SK-MEL-5 (cell line): Measurements from ENCODE around the gene HAO1. TPM values are rescaled to one million over a fixed set of nuclear protein-coding genes. Genes with fewer than 3 reads are reported as not detected.
"Not testable (repeated sequence)": the region's sequence is repeated elsewhere in the genome, so short reads cannot be mapped to it uniquely, and the experiment has no call there.

Experiments used
- DNase-seq: peaks from one replicate; pipeline ENCODE4 v3.0.0-alpha.2; 2016; ENCODE audit warnings: low read depth, low spot score
- in situ Hi-C: cut with HindIII; loops from 2 replicates; pipeline ENCODE4 v1.10.0; 2016; ENCODE audit warnings: low sequenced_read_pairs, high pct_unique_total_duplicates, low pct_unique_long_range_greater_than_20kb
- polyA plus RNA-seq, 2 experiments: library from polyadenylated mRNA; depleted of rRNA; stranded (reverse); fragments of >200 nt; gene quantifications; 2 replicates each; pipeline ENCODE4 v1.2.3, GENCODE V29; 2015
- total RNA-seq: library from RNA; depleted of rRNA; stranded (reverse); fragments of >200 nt; shearing (Covaris generic); gene quantifications from 2 replicates; pipeline ENCODE4 v1.2.3, GENCODE V29; 2014; rRNA removed

The HAO1 gene
- not detected in 2 replicates for total RNA-seq
- polyA plus RNA-seq (2015; cell fraction: cytosol; rRNA removed), result not detected in 2 replicates
- not detected in 2 replicates for polyA plus RNA-seq (2015; cell fraction: nucleus; rRNA removed)

GRCh38 chr20:7940341-7940740 is at the start of gene HAO1:
TSS of gene HAO1 (minus strand) at chr20:7940458. CDS start at chr20:7940422, 36 bp downstream.
- DNase-seq, result no peak
- in situ Hi-C loops, result no loop called here

GRCh38 chr20:7989379-7989778 is 49.1 kb upstream of the HAO1 start:
- peak; percentile 41 for DNase-seq
- in situ Hi-C loops, result no loop called here

GRCh38 chr20:7985916-7986315 is 45.7 kb upstream of the HAO1 start:
- in situ Hi-C loops, result no loop called here
- DNase-seq, result no peak

GRCh38 chr20:7984192-7984591 is 43.9 kb upstream of the HAO1 start:
- no peak for DNase-seq
- in situ Hi-C loops, result no loop called here

GRCh38 chr20:7981374-7981773 is 41.1 kb upstream of the HAO1 start:
- no peak for DNase-seq
- in situ Hi-C loops, result no loop called here

DNA sequence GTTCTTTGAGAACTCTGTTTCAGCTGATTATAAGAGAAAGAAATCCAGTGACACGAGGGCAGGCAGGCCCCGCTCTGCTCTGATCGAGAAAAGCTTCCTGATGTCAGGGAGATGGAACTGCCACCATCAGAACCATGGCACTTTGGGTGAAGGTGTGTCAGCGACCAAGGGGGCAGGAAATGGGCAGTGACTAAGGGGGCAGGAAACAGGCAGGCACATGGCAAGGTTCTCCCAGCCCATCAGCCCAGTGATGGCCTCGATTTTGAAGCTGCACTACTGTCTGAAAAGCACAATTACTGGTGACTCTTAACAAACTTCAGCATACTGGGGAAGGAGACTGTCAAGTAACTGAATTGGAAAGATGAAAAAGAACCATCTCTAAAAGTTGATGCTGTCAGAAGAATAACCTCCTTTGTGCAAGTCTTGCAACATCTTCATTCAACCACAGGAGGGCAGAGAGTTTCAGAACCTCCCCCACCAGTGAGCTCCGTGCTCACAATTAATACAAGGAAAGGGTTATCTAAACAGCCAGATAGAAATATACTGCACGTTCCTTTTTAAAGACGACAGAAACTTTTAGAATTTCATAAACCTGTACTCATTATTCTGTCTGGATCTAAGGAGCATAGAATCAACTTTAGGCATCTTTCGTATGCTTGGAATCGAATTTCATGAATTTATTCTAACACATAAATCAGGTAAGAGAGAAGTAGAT is 40.2 kb upstream of the HAO1 start:
- peak; percentile 87 for DNase-seq

GRCh38 chr20:7977709-7978108 is 37.5 kb upstream of the HAO1 start:
- in situ Hi-C loops, result no loop called here
- no peak for DNase-seq

More for the DNA sequence above, 40.2 kb upstream of the HAO1 start:
- in situ Hi-C loops, result no loop called here

- in situ Hi-C loops, result no loop called here
- DNase-seq, result no peak
These were observed 35.7 kb upstream of the HAO1 start for GRCh38 chr20:7975851-7976414.

DNA sequence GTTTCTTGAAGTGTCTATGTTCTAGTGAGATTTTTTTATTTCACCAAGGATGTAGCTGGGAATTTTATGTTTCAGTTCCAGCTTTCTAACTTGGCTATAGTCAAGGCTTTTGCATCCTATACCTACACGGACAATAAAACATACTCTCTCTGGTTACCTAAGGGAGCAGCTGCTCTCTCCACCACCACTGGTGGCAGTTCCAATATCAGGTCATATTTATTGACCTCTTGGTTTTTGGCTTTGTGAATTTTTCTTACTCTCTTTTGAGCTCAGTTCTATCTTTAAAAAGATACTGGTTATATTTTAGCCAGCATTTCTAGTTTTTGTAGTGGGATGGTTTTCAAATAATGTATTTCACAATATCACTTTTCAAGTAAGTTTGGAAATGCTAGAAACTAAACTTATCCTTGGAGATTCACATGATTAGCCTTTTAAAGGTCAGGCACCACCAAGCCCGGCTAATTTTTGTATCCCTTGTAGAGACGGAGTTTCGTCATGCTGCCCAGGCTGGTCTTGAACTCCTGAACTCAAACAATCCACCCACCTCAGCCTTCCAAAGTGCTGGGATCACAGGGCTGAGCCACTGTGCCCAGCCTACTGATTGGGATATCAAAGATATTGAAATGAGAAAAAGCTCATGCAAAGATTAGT is 34.7 kb upstream of the HAO1 start:
- DNase-seq, result no peak
- in situ Hi-C loops, result no loop called here

- in situ Hi-C loops, result no loop called here
- no peak for DNase-seq
These were observed 31.4 kb upstream of the HAO1 start for GRCh38 chr20:7971536-7972280.

DNA sequence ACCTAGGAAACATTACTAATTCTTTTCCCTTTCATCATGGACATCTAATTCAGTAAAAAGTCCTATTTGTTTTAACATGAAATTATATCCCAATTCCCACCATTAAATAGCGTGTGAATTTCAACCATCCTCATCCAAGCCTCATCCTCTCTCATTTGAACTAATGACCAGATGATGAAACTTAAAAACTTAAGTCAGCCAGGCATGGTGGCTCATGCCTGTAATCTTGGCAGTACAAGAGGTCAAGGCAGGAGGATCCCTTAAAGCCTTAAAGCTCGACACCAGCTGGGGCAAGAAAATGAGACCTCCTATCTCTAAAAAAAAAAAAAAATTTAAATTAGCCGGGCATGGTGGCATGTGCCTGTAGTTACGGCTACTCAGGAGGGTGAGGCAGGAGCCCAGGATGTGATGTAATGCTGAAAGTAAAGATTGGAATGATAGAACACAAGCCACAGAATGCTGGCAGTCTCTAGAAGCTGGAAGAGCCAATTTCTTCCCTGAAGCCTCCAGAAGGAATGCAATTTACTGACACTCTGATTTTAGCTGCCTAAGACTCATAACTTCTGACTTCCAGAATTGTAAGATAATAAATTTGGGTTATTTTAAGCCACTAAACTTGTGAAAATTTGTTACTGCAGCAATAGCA is 27.1 kb upstream of the HAO1 start:
- DNase-seq, result no peak
- in situ Hi-C loops, result no loop called here

- in situ Hi-C loops, result no loop called here
- no peak for DNase-seq
These were observed 25.9 kb upstream of the HAO1 start for GRCh38 chr20:7966176-7966575.

- in situ Hi-C loops, result no loop called here
- no peak for DNase-seq
These were observed 19.2 kb upstream of the HAO1 start for GRCh38 chr20:7959484-7959883.

DNA sequence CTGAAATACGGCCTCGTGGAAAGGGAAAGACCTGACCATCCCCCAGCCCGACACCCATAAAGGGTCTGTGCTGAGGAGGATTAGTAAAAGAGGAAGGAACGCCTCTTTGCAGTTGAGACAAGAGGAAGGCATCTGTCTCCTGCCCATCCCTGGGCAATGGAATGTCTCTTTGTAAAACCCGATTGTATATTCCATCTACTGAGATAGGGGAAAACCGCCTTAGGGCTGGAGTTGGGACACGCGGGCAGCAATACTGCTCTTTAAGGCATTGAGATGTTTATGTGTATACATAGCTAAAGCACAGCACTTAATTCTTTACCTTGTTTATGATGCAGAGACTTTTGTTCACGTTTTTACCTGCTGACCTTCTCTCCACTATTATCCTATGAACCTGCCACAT is 16.3 kb upstream of the HAO1 start:
- DNase-seq, in situ Hi-C loops: not testable (repeated sequence)

DNA sequence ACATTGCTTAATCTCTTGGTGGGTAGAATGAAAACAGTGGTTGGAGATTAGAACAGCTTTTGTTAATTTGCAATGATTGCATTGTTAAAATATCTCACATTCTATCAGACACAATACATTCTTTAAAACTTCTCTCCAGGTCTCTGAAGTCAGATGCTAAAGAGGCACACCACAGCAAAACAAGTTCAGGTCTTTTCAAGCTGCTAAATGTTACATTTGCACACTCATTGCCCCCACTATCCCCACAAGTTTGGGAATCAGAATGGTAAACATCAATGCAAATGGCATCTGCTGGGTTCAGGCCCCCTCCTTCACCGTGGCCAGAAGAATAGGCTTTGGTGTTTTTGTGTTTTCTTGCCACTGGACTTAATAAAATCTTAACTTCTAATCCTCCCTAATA is 10.1 kb upstream of the HAO1 start:
- in situ Hi-C loops, result no loop called here
- no peak for DNase-seq

GRCh38 chr20:7943891-7944290 is 3.6 kb upstream of the HAO1 start:
- in situ Hi-C loops, result no loop called here
- no peak for DNase-seq

DNA sequence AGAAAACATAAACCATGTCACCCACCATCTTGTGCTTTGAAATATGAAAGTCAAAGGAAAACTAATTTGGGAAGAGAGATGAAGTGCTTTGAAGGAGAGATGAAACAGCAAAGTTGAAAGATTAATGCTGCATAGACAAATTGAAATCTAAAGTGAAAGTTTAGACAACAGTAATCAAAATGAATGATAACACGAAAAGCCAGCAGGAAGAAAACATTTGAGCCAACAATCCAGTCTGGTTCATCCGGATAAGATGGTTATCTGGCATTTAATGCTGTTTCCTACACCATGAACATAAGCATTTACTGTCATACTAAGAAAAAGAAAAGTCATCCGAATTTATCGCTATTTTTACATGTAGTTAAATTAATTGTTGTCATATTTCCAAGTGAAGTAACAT is 595 bp downstream of the HAO1 start:
- in situ Hi-C loops, result no loop called here
- DNase-seq, result no peak

GRCh38 chr20:7938058-7938457 is 2.2 kb downstream of the HAO1 start:
- no peak for DNase-seq
- in situ Hi-C loops, result no loop called here
